ENCODE data around the gene MARCHF3.
"Not testable (repeated sequence)": the region's sequence is repeated elsewhere in the genome, so short reads cannot be mapped to it uniquely, and the experiment has no call there.

MARCHF3 gene

GRCh38 chr5:126914801-126915436, 115.4 kb downstream of the MARCHF3 start:
- no peak for DNase-seq

GRCh38 chr5:126912616-126913200, 117.7 kb downstream of the MARCHF3 start:
- no peak for DNase-seq

DNA sequence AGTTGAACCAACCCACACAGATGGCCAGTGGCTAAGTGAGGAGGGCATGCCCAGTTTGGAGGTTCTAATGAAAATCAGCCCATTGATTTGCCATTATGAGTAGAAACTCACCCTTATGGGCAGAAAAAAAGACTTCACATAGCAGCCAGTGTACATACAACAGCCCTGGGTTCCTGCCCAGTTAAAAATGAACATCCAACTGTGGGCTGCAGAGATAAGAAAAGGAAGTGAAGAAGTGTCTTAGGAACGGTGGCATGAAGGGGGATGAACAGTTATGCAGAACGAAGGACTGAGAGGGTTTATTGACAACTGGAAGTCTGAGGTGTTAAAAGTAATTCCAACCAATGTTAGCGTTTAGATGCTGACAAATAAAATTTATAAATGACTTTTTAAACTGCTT, 118.4 kb downstream of the MARCHF3 start:
- DNase-seq: no peak

- no peak for DNase-seq
Measured at GRCh38 chr5:126909856-126910255, 120.5 kb downstream of the MARCHF3 start.

GRCh38 chr5:126904407-126904806, 126.0 kb downstream of the MARCHF3 start:
- DNase-seq: not testable (repeated sequence)

- DNase-seq: no peak
Measured at GRCh38 chr5:126900796-126901195, 129.6 kb downstream of the MARCHF3 start.

- DNase-seq: no peak
Measured at GRCh38 chr5:126899476-126899875, 130.9 kb downstream of the MARCHF3 start.

- no peak for DNase-seq
Measured at GRCh38 chr5:126897851-126898630, 132.3 kb downstream of the MARCHF3 start.

GRCh38 chr5:126896170-126896702, 134.1 kb downstream of the MARCHF3 start:
- DNase-seq: no peak

- not testable (repeated sequence) for DNase-seq
Measured at GRCh38 chr5:126895712-126896111, 134.6 kb downstream of the MARCHF3 start.

GRCh38 chr5:126890414-126890813, 139.9 kb downstream of the MARCHF3 start:
- not testable (repeated sequence) for DNase-seq

DNA sequence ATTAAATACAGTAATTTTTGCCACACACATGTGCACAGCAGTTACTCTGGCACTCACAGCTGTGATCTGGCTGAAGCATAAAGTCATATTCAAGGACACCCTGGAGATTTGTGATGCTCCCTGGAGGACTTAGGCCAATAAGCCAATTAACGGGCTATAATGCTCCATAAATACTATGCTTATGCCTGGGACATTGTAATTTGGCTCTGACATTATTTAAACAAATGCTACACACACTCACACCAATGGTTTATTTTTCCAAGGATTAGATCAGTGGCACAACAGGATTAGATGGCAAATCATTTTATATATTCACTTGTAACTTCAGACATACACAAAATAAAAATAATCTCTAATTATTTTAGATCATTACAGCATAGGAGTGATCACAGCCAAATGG, 142.2 kb downstream of the MARCHF3 start:
- no peak for DNase-seq

- DNase-seq: no peak
Measured at GRCh38 chr5:126884269-126884819, 146.0 kb downstream of the MARCHF3 start.

GRCh38 chr5:126883564-126884245, 146.7 kb downstream of the MARCHF3 start:
- DNase-seq: no peak

GRCh38 chr5:126881821-126882600, 148.3 kb downstream of the MARCHF3 start:
- no peak for DNase-seq

GRCh38 chr5:126878634-126879033, 151.7 kb downstream of the MARCHF3 start:
- no peak for DNase-seq

- DNase-seq: no peak
Measured at GRCh38 chr5:126878085-126878484, 152.3 kb downstream of the MARCHF3 start.

DNA sequence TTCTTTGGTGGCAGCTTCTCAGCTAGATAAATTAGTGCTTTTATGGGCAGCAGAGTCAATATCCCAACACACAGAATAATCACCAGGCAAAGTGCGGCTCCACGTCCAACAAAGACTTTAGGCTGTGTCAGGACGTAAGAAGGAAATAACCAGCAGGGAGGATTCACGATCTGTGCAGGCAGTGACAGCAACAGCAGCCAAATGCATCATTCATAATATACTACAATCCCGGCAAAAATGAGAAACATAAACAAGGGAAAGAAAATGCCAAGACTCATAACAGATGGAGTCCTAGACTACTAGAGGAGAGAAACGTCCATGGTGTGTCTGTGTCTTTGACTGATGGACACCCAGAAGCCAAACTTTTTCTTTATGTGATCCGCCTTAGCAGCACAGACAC, 152.8 kb downstream of the MARCHF3 start:
- no peak for DNase-seq

GRCh38 chr5:126875303-126875785, 155.0 kb downstream of the MARCHF3 start:
- DNase-seq: no peak

DNA sequence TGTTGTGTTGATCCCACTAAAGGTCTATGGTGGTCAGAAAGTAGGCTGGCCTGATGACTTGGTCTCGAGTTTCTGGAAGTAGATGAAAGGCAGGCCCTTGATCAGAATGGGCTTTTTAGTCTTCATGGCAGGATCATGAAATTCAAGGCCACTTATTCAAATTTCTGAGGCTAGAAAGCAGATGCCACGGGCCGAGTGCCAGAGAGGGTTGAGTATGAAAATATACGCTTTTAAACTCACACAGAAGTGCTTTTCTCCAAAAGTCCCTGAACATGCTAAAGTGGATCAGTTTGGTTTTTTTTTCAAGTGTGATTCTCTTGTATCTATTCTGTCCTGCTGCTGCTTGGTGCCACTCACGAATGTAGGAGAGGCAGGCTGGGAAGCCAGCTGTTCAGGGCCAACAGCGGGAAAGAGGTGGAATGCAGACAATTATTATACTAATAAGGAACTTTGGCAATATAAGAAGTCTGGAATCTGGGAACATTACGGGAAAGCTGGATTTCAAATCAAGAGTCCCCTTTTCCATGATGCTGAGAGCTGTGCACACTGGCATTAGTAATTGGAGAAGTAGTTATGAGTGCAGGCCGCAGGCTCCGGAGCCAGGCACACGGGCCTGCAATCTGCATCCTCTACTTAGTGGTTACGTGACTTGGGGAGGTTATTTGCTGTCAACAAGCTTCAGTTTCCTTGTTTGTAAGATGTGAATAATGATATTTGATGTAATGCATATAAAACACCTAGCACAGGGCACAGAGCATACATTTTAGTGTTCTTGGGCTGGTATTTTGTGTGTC, 157.6 kb downstream of the MARCHF3 start:
- DNase-seq: no peak

DNA sequence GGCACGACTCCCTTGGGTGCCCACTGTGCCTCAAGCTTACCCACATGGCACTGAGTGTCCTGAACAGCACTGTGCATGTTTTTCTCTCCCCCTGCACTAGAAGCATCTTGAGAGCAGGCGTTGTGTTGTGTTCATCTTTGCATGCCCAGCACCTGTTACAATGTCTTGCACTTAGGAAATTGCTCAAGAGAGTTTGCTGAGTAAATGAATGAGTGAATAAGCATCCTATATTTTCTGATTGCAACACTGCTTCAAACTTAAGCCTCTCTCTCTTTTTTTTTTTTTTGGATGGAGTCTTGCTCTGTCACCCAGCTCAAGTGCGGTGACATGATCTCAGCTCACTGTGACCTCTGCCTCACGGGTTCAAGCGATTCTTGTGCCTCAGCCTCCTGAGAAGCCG, 158.9 kb downstream of the MARCHF3 start:
- no peak for DNase-seq
